IMR-90 (cell line): ENCODE results near the gene TECTA. TPM values are rescaled to one million over a fixed set of nuclear protein-coding genes. Genes with fewer than 3 reads are reported as not detected.

Experiments
- ATAC-seq: fragments of 200-7000 bp; cut with Tn5 transposase; 2 replicates; pipeline ENCODE4 v1.9.1; 2020; ENCODE audit warnings: low read depth, mild to moderate bottlenecking, moderate library complexity
- BruUV-seq: library from RNA; stranded (reverse); fragments of 400-500 nt; replicated peaks from 2 replicates; lab custom pipeline; 2021; lab: Mats Ljungman, UMichigan
- CTCF ChIA-PET: fragments of 300-600 bp; formaldehyde crosslinking; extraction: SDS; loops from one replicate; lab custom pipeline; 2021; ENCODE audit warnings: antibody characterized with exemption; lab: Yijun Ruan, JAX
- POLR2A ChIA-PET: fragments of 300-600 bp; sonication (Branson Sonifier 250); formaldehyde crosslinking; loops from one replicate; lab custom pipeline; 2022; ENCODE audit warnings: antibody characterized with exemption; ENCODE audit not compliant: unreplicated experiment; lab: Charles Lee
- DNase-seq: peaks from one replicate; pipeline ENCODE4 v3.0.0; 2013
- H2AFZ ChIP-seq: replicated peaks from 2 replicates; pipeline ENCODE3; 2013; ENCODE audit warnings: low read length, mild to moderate bottlenecking; ENCODE audit not compliant: poor library complexity
- H2AK5ac ChIP-seq: 2 replicates; pipeline ENCODE4 v1.6.1; 2013; ENCODE audit warnings: low read depth, low read length, inconsistent platforms
- H2AK9ac ChIP-seq: replicated peaks from 2 replicates; pipeline ENCODE3; 2013; ENCODE audit warnings: mild to moderate bottlenecking, low read depth, low read length, moderate library complexity; ENCODE audit not compliant: poor library complexity
- H2BK120ac ChIP-seq: 2 replicates; pipeline ENCODE4 v1.6.1; 2013; ENCODE audit warnings: low read depth, low read length, inconsistent platforms
- H2BK15ac ChIP-seq: 3 replicates; pipeline ENCODE4 v1.6.1; 2013; ENCODE audit warnings: low read depth, low read length, inconsistent platforms
- H2BK20ac ChIP-seq: 2 replicates; pipeline ENCODE4 v1.6.1; 2013; ENCODE audit warnings: low read depth, mild to moderate bottlenecking, inconsistent platforms, low read length, moderate library complexity
- H2BK5ac ChIP-seq: 2 replicates; pipeline ENCODE4 v1.6.1; 2013; ENCODE audit warnings: mild to moderate bottlenecking, low read depth, low read length, inconsistent platforms; ENCODE audit not compliant: poor library complexity, severe bottlenecking
- H3K14ac ChIP-seq: replicated peaks from 2 replicates; pipeline ENCODE4 v1.6.1; 2013; ENCODE audit warnings: low read depth, low read length, inconsistent platforms
- H3K18ac ChIP-seq: 2 replicates; pipeline ENCODE4 v1.6.1; 2013; ENCODE audit warnings: low read depth, low read length, control low read depth
- H3K23ac ChIP-seq: 2 replicates; pipeline ENCODE4 v1.6.1; 2013; ENCODE audit warnings: low read depth, low read length, inconsistent platforms
- H3K27ac ChIP-seq: 2 replicates; pipeline ENCODE4 v1.5.1; 2013; ENCODE audit warnings: mild to moderate bottlenecking, control low read depth, low read length; ENCODE audit not compliant: insufficient read depth
- H3K27me3 ChIP-seq: 2 replicates; pipeline ENCODE4 v1.6.1; 2013; ENCODE audit warnings: low read length; ENCODE audit not compliant: control insufficient read depth, insufficient read depth
- H3K36me3 ChIP-seq: 2 replicates; pipeline ENCODE4 v1.6.1; 2013; ENCODE audit warnings: low read length, mixed read lengths; ENCODE audit not compliant: control insufficient read depth, insufficient read depth
- H3K4ac ChIP-seq: 2 replicates; pipeline ENCODE4 v1.6.1; 2013; ENCODE audit warnings: low read depth, low read length, inconsistent platforms
- H3K4me1 ChIP-seq: 2 replicates; pipeline ENCODE4 v1.6.1; 2013; ENCODE audit warnings: low read length, mixed read lengths; ENCODE audit not compliant: control insufficient read depth, insufficient read depth
- H3K4me2 ChIP-seq: 2 replicates; pipeline ENCODE4 v1.6.1; 2013; ENCODE audit warnings: low read depth, mild to moderate bottlenecking, control low read depth, low read length, moderate library complexity
- H3K4me3 ChIP-seq: 2 replicates; pipeline ENCODE4 v1.5.1; 2013; ENCODE audit warnings: low read depth, mild to moderate bottlenecking, control low read depth, low read length, moderate library complexity; ENCODE audit not compliant: insufficient read depth
- H3K56ac ChIP-seq: 2 replicates; pipeline ENCODE4 v1.6.1; 2013; ENCODE audit warnings: low read length, inconsistent platforms; ENCODE audit not compliant: insufficient read depth; ENCODE audit errors: extremely low read depth
- H3K79me1 ChIP-seq, 2 experiments: 2 replicates each; pipeline ENCODE4 v1.6.1; 2013; ENCODE audit warnings: low read length in 2 of 2, inconsistent platforms in 1 of 2, low read depth in 1 of 2
- H3K9ac ChIP-seq: 2 replicates; pipeline ENCODE4 v1.6.1; 2013; ENCODE audit warnings: low read depth, low read length, control low read depth
- H3K9me1 ChIP-seq: 2 replicates; pipeline ENCODE4 v1.6.1; 2013; ENCODE audit warnings: low read length, inconsistent platforms; ENCODE audit not compliant: insufficient read depth
- H3K9me3 ChIP-seq: 2 replicates; pipeline ENCODE4 v1.6.1; 2013; ENCODE audit warnings: low read length; ENCODE audit not compliant: control insufficient read depth, insufficient read depth
- H4K20me1 ChIP-seq: 2 replicates; pipeline ENCODE4 v1.6.1; 2013; ENCODE audit warnings: low read length, inconsistent platforms; ENCODE audit not compliant: insufficient read depth
- H4K5ac ChIP-seq: 2 replicates; pipeline ENCODE4 v1.6.1; 2013; ENCODE audit warnings: mild to moderate bottlenecking, low read depth, low read length, control low read depth
- H4K8ac ChIP-seq, 2 experiments: 2 replicates each; pipeline ENCODE4 v1.6.1; 2013; ENCODE audit warnings: low read depth in 2 of 2, low read length in 2 of 2, control low read depth in 1 of 2, inconsistent platforms in 1 of 2
- H4K91ac ChIP-seq: 2 replicates; pipeline ENCODE4 v1.6.1; 2013; ENCODE audit warnings: low read depth, low read length, inconsistent platforms; ENCODE audit not compliant: insufficient read depth
- BHLHE40 ChIP-seq: fragments of 150-350 bp; IDR thresholded peaks from 2 replicates; pipeline ENCODE4 v1.6.1; 2016; ENCODE audit warnings: mild to moderate bottlenecking, low read depth, low read length
- CEBPB ChIP-seq: IDR thresholded peaks from 2 replicates; pipeline ENCODE4 v1.6.1; 2012; ENCODE audit warnings: low read depth, low read length, improper control_type of control experiment
- CHD1 ChIP-seq: IDR thresholded peaks from 2 replicates; pipeline ENCODE4 v1.6.1; 2012; ENCODE audit warnings: low read depth, low read length, improper control_type of control experiment
- FOS ChIP-seq: fragments of 150-350 bp; IDR thresholded peaks from 2 replicates; pipeline ENCODE4 v1.6.1; 2016; ENCODE audit warnings: low read depth, low read length
- MAZ ChIP-seq: IDR thresholded peaks from 2 replicates; pipeline ENCODE4 v1.6.1; 2012; ENCODE audit warnings: low read depth, mild to moderate bottlenecking, low read length, improper control_type of control experiment, moderate library complexity, borderline replicate concordance
- MXI1 ChIP-seq: IDR thresholded peaks from 2 replicates; pipeline ENCODE4 v1.6.1; 2012; ENCODE audit warnings: low read depth, mild to moderate bottlenecking, low read length, moderate library complexity, borderline replicate concordance
- NFE2L2 ChIP-seq: fragments of 150-350 bp; IDR thresholded peaks from 2 replicates; pipeline ENCODE4 v1.6.1; 2016; ENCODE audit warnings: low read depth, mild to moderate bottlenecking, low read length
- RAD21 ChIP-seq: IDR thresholded peaks from 2 replicates; pipeline ENCODE4 v1.6.1; 2012; ENCODE audit warnings: low read length, improper control_type of control experiment
- RFX5 ChIP-seq: IDR thresholded peaks from 2 replicates; pipeline ENCODE4 v1.8.0; 2012; ENCODE audit warnings: low read depth, mild to moderate bottlenecking, low read length, moderate library complexity
- SMC3 ChIP-seq: fragments of 150-350 bp; IDR thresholded peaks from 2 replicates; pipeline ENCODE4 v1.6.1; 2016; ENCODE audit warnings: low read depth, mild to moderate bottlenecking, antibody characterized with exemption, low read length, moderate library complexity
- WGBS, 2 experiments: methylation state at CpG; one replicate each; pipeline versions ENCODE4 v1.1.5 to v1.1.7; 2013; ENCODE audit warnings: missing lambda C conversion rate in 2 of 2; ENCODE audit not compliant: insufficient read length in 1 of 2; ENCODE audit errors: extremely low coverage in 2 of 2; 5-methylcytosine and 5-hydroxymethylcytosine counted together
- dilution Hi-C: fragments of 300-500 bp; cut with HindIII; formaldehyde crosslinking; loops from one replicate; pipeline ENCODE4 v1.14.3; 2018; ENCODE audit warnings: low sequenced_read_pairs; ENCODE audit not compliant: unreplicated experiment
- in situ Hi-C: fragments of 300-500 bp; cut with MboI; formaldehyde crosslinking; loops from 3 replicates; pipeline ENCODE4 v1.14.3; 2019; ENCODE audit warnings: low sequenced_read_pairs, inconsistent platforms, mixed read lengths
- intact Hi-C: fragments of 100-400 bp; cut with micrococcal nuclease; formaldehyde crosslinking; loops from 2 replicates; pipeline ENCODE4 v1.10.0; 2022
- polyA plus RNA-seq, 3 experiments: library from polyadenylated mRNA; depleted of rRNA; stranded (reverse); fragments of >200 nt; gene quantifications; 2 replicates each; pipeline ENCODE4 v1.2.3, GENCODE V29; 2012; ENCODE audit warnings: low replicate concordance in 1 of 3
- total RNA-seq: library from RNA; depleted of rRNA; stranded (reverse); fragments of >200 nt; gene quantifications from 2 replicates; pipeline ENCODE4 v1.2.3, GENCODE V29; 2012
- TF ChIP-seq, protein P1 (sequence below): conservative IDR thresholded peaks from 2 replicates; pipeline ENCODE4 v1.5.1; 2012; ENCODE audit warnings: mild to moderate bottlenecking, low read depth, low read length, improper control_type of control experiment
- TF ChIP-seq, protein P2 (sequence below): fragments of 150-350 bp; IDR thresholded peaks from 2 replicates; pipeline ENCODE4 v1.6.1; 2016; ENCODE audit warnings: low read depth, mild to moderate bottlenecking, low read length, moderate library complexity, borderline replicate concordance
- TF ChIP-seq, protein P3 (sequence below): fragments of 150-350 bp; IDR thresholded peaks from 2 replicates; pipeline ENCODE4 v1.6.1; 2017; ENCODE audit warnings: mild to moderate bottlenecking, antibody characterized with exemption, low read length, low read depth

TECTA gene
- total and polyA plus RNA-seq, 2 of the 4 experiments (the other 2 are of a cell fraction), result 0.17 to 0.18 TPM

DNA sequence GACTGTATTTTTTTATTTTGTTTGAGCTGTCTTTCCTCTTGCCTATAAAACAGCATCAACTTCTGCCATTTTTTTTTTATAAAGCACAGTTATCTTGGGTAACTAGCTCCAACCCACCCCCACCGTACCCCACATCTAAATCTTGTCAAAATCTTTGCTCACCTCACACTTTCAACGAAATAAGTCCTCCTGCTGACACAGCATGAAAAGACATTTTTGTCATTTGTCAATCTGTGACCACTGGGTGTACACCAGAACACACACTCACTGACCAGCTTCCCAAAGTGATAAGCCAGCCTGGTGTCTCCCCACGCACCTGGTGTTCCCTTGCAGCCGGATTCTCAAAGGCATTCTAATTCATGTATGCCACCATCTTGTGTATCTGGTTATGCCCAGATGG is 1.7 kb upstream of the TECTA start:
- H3K18ac ChIP-seq, result peak overlapping the region; percentile 31; the same call in 1 of the 2 replicates
- no peak overlapping the region for H2AFZ ChIP-seq
- no peak overlapping the region for H3K14ac ChIP-seq
- H4K5ac ChIP-seq, result no peak overlapping the region
- in situ Hi-C loops (loop anchor here (10.0 kb wide), 1 partner anchor 595 kb away; no protein-coding TSS in a partner anchor), intact Hi-C loops (no loop called here), dilution Hi-C loops (no loop called here)
- H4K8ac ChIP-seq, result no peak overlapping the region
- no peak overlapping the region for H2BK120ac ChIP-seq
- no TSS peak for BruUV-seq
- CTCF ChIA-PET, result no interaction called here
- POLR2A ChIA-PET, result no interaction called here
- H3K9me1 ChIP-seq, result peaks cover 4% of the 10 kb centered on the region; the same call in 1 of the 2 replicates
- no peak overlapping the region for H4K91ac ChIP-seq
- H3K4me1 ChIP-seq, result peaks cover 6% of the 10 kb centered on the region
- H3K23ac ChIP-seq, result no peak overlapping the region
- H3K36me3 ChIP-seq, result no peaks in the 10 kb centered on the region
- no peak overlapping the region for H2AK5ac ChIP-seq
- WGBS, 2 experiments, result 83% methylated on average over 3 of the region's 4 CpGs; no CpG with 5 or more reads in 1 of the 2 experiments
- ATAC-seq (peak; percentile 46), DNase-seq (no peak)
- H3K79me1 ChIP-seq, result no peaks in the 10 kb centered on the region
- no peak overlapping the region for H3K27ac ChIP-seq
- peaks cover 4% of the 10 kb centered on the region; the same call in 1 of the 2 replicates for H4K20me1 ChIP-seq
- no peak overlapping the region for H3K56ac ChIP-seq
- H3K4me3 ChIP-seq, result no peak overlapping the region
- no peak overlapping the region for H2BK5ac ChIP-seq
- H2BK15ac ChIP-seq, result no peak overlapping the region
- TF ChIP-seq RFX5 (no peak), RAD21 (no peak), MAZ (no peak), BHLHE40 (no peak), SMC3 (no peak), FOS (no peak), NFE2L2 (no peak), CEBPB (no peak), MXI1 (no peak), CHD1 (no peak)
- TF ChIP-seq, protein P1, sequence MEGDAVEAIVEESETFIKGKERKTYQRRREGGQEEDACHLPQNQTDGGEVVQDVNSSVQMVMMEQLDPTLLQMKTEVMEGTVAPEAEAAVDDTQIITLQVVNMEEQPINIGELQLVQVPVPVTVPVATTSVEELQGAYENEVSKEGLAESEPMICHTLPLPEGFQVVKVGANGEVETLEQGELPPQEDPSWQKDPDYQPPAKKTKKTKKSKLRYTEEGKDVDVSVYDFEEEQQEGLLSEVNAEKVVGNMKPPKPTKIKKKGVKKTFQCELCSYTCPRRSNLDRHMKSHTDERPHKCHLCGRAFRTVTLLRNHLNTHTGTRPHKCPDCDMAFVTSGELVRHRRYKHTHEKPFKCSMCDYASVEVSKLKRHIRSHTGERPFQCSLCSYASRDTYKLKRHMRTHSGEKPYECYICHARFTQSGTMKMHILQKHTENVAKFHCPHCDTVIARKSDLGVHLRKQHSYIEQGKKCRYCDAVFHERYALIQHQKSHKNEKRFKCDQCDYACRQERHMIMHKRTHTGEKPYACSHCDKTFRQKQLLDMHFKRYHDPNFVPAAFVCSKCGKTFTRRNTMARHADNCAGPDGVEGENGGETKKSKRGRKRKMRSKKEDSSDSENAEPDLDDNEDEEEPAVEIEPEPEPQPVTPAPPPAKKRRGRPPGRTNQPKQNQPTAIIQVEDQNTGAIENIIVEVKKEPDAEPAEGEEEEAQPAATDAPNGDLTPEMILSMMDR, result no peak
- TF ChIP-seq, protein P2, sequence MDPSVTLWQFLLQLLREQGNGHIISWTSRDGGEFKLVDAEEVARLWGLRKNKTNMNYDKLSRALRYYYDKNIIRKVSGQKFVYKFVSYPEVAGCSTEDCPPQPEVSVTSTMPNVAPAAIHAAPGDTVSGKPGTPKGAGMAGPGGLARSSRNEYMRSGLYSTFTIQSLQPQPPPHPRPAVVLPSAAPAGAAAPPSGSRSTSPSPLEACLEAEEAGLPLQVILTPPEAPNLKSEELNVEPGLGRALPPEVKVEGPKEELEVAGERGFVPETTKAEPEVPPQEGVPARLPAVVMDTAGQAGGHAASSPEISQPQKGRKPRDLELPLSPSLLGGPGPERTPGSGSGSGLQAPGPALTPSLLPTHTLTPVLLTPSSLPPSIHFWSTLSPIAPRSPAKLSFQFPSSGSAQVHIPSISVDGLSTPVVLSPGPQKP, result no peak
- TF ChIP-seq, protein P3, sequence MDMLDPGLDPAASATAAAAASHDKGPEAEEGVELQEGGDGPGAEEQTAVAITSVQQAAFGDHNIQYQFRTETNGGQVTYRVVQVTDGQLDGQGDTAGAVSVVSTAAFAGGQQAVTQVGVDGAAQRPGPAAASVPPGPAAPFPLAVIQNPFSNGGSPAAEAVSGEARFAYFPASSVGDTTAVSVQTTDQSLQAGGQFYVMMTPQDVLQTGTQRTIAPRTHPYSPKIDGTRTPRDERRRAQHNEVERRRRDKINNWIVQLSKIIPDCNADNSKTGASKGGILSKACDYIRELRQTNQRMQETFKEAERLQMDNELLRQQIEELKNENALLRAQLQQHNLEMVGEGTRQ, result no peak
- peaks cover 38% of the 10 kb centered on the region for H3K27me3 ChIP-seq
- no peak overlapping the region; the same call in 1 of the 2 replicates for H3K4ac ChIP-seq
- no peak overlapping the region for H3K9ac ChIP-seq
- peak overlapping the region; percentile 3; the same call in 1 of the 2 replicates for H3K4me2 ChIP-seq
- no peaks in the 10 kb centered on the region for H3K9me3 ChIP-seq
- H2AK9ac ChIP-seq, result no peak overlapping the region
- no peak overlapping the region for H2BK20ac ChIP-seq
